Upper lobe of left lung (tissue), 4 donors: ENCODE measurements around the gene ASPHD2.

ENCODE experiments used
- CTCF ChIP-seq, 6 experiments: fragments of 450-650 bp in 4 of 6; fragments of 200-600 bp in 2 of 6; sonication (generic) in 2 of 6; IDR thresholded peaks; one replicate each; pipeline ENCODE4 v1.5.1; 2016 to 2019; ENCODE audit warnings: antibody characterized with exemption in 6 of 6
- EP300 ChIP-seq, 4 donors: sonication (generic); formaldehyde crosslinking; IDR thresholded peaks; one replicate each; pipeline ENCODE4 v1.5.1; 2017; ENCODE audit warnings: antibody characterized with exemption in 4 of 4, control low read depth in 2 of 4
- POLR2AphosphoS5 ChIP-seq, 2 donors: sonication (generic); formaldehyde crosslinking; IDR thresholded peaks; one replicate each; pipeline ENCODE4 v1.5.1; 2017; ENCODE audit warnings: antibody characterized with exemption in 2 of 2

- TF ChIP-seq CTCF (IDR thresholded peaks at IDR 0.05) (no peak), EP300 (IDR thresholded peaks at IDR 0.05) (no peak), POLR2AphosphoS5 (IDR thresholded peaks at IDR 0.05) (no peak)
Measured at GRCh38 chr22:26453812-26454500, 24.9 kb downstream of the ASPHD2 start.
